Astrocyte of the cerebellum (primary cell): ENCODE results near the gene AXIN2.
"Not testable (repeated sequence)": the region's sequence is repeated elsewhere in the genome, so short reads cannot be mapped to it uniquely, and the experiment has no call there.

Experiments used
- DNase-seq: peaks from one replicate; pipeline ENCODE4 v3.0.0-alpha.2; 2011; ENCODE audit warnings: low read depth
- H3K4me3 ChIP-seq: 2 replicates; pipeline ENCODE4 v1.5.1; 2011; ENCODE audit warnings: mild to moderate bottlenecking, low read depth, low read length, moderate library complexity
- in situ Hi-C: cut with HindIII; loops from 2 replicates; pipeline ENCODE4 v1.10.0; 2017; ENCODE audit warnings: low sequenced_read_pairs
- TF ChIP-seq, protein P1 (sequence below): IDR thresholded peaks from 2 replicates; pipeline ENCODE4 v1.5.1; 2012; ENCODE audit warnings: low read length, low read depth, moderate library complexity, mild to moderate bottlenecking; ENCODE audit errors: missing control alignments

AXIN2 gene

DNA sequence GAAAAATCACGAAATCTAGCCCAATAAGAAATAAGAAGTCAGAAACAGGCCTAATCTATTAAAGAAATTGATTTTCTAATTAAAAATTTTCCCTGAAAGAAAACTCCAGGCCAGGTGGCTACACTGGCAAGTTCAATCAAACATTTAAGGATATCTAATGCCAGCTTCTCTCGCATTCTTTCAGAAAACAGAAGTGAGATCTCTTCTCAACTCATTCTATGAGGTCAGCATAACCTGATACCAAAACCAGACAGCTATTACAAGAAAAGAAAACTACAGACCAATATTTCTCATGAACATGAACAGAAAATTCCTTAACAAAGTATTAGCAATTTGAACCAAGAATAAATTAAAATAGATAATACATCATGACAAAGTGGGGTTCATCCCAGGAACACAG is 52.4 kb downstream of the AXIN2 start:
- no peak for DNase-seq
- TF ChIP-seq, protein P1, sequence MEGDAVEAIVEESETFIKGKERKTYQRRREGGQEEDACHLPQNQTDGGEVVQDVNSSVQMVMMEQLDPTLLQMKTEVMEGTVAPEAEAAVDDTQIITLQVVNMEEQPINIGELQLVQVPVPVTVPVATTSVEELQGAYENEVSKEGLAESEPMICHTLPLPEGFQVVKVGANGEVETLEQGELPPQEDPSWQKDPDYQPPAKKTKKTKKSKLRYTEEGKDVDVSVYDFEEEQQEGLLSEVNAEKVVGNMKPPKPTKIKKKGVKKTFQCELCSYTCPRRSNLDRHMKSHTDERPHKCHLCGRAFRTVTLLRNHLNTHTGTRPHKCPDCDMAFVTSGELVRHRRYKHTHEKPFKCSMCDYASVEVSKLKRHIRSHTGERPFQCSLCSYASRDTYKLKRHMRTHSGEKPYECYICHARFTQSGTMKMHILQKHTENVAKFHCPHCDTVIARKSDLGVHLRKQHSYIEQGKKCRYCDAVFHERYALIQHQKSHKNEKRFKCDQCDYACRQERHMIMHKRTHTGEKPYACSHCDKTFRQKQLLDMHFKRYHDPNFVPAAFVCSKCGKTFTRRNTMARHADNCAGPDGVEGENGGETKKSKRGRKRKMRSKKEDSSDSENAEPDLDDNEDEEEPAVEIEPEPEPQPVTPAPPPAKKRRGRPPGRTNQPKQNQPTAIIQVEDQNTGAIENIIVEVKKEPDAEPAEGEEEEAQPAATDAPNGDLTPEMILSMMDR, result no peak
- H3K4me3 ChIP-seq, result no peak overlapping the region
- in situ Hi-C loops, result no loop called here

DNA sequence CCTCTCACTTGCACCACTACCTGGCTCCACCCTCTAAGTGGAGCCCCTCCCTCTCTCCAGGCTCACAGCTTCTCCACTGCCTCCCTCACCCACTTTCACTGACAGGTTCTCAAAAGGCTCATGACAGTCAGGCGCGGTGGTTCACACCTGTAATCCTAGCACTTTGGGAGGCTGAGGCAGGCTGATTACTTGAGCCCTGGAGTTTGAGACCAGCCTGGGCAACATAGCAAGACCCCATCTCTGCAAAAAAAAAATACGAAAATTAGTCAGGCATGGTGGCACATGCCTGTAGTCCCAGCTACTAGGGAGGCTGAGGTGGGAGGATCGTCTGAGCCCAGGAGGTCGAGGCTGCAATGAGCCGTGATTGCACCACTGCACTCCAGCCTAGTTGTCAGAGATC is 56.8 kb downstream of the AXIN2 start:
- H3K4me3 ChIP-seq, DNase-seq, in situ Hi-C loops: not testable (repeated sequence)

DNA sequence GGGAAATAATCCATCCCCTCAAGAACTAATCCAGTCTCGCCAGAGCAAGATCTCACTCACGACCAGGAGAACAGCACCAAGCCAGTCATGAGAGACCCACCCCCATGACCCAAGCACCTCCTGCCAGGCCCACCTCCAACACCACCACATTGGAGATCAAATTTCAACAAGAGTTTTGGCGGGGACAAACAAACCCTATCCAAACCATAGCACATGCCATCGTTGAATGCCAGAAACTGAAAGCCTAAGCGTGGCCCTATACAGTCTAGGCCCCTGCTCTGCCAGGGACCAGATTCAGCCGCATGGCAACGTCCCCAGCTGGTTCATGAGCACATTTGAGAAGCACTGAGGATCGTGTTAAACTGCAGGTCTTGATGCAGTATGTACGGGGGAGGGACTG is 57.3 kb downstream of the AXIN2 start:
- H3K4me3 ChIP-seq, result no peak overlapping the region
- peak; percentile 42 for DNase-seq
- in situ Hi-C loops, result no loop called here
- TF ChIP-seq, protein P1, result no peak

DNA sequence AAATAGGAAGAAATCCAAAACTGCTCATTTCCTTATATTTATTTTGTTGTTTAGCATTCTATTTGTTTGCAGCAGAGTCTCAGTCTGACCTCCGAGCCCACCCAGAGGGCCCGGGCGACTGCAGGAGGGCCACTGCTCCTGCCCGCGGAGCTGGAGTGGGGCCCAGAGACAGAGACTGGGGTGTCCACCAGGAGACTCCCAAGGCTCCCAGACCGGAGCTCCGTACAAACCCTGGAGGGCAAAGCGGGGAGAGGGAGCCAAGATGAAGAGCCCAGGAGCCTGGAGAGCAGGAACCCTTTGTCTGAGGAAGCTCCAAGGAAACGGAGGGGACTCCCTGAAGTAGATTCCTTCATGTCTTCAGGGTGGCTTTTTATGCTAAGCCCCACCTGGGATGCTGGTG is 57.9 kb downstream of the AXIN2 start:
- TF ChIP-seq, protein P1, result no peak
- in situ Hi-C loops, result no loop called here
- no peak overlapping the region for H3K4me3 ChIP-seq

DNA sequence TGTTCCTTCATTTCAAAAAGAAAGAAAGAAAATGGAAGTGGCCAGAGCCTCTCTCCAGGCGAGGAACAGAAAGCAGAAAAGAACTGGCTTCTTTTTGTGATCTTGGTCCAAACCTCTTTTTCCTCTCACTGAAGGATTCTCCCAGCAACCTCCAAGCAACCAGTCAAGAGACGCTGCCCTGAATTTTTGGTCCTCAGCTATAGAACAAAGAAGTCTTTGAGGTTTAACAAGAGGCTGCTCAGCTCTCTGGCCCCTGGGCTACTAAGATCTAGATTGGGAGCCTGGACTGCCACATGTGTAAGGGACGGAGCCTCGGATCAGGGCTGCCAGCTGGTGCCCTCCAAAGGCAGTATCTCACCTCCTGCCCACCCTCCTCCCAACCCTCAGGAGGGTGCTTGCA is 62.6 kb downstream of the AXIN2 start:
- no peak for DNase-seq
- TF ChIP-seq, protein P1, result no peak
- in situ Hi-C loops, result no loop called here
- no peak overlapping the region for H3K4me3 ChIP-seq

More for the DNA sequence above, 57.9 kb downstream of the AXIN2 start:
- DNase-seq, result no peak

DNA sequence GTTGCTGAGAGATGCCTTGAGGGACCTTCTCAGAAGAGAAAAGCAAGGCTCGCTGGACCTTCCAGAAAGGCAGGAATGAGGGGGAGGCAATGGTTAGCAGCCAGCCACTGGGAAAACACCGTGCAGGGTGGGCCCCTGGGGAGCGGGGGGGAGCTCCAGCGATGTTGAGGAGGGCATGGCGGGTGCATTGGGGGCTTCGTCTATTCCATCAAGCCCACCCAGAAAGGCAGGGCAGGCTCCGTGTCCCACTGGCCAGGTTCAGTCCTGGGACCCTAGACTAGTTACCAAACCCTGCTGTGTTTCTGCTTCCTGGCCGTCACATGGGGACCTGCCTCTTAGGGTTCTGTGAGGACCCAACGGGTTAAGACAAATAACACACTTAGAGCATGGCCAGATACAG is 64.6 kb downstream of the AXIN2 start:
- in situ Hi-C loops, result no loop called here
- TF ChIP-seq, protein P1, result no peak
- DNase-seq, result no peak
- no peak overlapping the region for H3K4me3 ChIP-seq

DNA sequence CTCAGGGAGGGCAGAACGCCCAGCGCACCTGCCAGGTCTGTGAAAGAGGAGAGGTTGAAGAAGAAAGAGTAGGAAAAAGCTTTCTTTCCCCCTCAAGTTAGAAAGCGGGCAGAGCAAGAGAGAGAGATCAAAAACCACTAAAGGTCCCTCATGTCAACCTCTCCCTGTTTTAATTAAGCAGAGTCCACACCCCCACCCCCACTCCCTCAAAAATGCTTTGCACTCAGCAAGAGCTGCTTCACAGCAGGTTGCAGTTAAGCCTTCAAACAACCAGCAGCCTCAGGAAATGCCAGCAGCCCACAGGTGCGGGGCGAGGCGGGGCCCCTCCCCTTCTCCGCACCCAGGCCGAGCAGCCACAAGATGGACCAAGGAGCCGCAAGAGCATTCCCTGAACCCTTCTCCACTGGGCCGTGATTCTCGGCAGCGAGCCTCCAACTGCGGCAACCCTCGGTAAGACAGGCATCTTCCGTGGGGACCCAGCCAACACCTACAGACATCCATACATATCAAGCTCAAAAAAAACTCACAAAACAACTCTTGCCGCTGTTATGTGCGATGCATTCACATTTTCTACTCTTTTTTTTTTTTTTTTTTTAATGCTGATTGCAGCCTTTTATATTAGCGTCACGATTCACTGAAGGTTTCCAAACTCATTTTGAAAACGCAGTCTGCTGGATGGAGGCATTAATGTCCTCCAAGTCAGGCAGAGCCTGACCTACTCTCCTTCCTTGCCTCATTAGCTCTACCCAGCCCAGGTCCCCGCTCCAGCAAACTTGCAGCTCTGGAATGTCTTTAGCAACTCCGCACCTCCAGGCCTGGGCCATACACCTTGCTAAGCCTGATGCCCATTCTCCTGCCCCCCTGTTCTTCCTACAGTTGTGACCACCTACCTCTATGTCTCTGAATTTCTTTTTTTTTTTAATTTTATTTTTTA is 66.1 kb downstream of the AXIN2 start:
- in situ Hi-C loops, result no loop called here
- H3K4me3 ChIP-seq, result no peak overlapping the region
- DNase-seq, result no peak

More for the DNA sequence above, 66.1 kb downstream of the AXIN2 start:
- TF ChIP-seq, protein P1, result peak; percentile 12
